GM21367 (cell line): Measurements from ENCODE around the gene OLFML2A.

Experiments used
- ATAC-seq: cut with Tn5 transposase; IDR thresholded peaks from one replicate; pipeline ENCODE4 v1.9.1; 2021; ENCODE audit not compliant: unreplicated experiment

Gene OLFML2A

DNA sequence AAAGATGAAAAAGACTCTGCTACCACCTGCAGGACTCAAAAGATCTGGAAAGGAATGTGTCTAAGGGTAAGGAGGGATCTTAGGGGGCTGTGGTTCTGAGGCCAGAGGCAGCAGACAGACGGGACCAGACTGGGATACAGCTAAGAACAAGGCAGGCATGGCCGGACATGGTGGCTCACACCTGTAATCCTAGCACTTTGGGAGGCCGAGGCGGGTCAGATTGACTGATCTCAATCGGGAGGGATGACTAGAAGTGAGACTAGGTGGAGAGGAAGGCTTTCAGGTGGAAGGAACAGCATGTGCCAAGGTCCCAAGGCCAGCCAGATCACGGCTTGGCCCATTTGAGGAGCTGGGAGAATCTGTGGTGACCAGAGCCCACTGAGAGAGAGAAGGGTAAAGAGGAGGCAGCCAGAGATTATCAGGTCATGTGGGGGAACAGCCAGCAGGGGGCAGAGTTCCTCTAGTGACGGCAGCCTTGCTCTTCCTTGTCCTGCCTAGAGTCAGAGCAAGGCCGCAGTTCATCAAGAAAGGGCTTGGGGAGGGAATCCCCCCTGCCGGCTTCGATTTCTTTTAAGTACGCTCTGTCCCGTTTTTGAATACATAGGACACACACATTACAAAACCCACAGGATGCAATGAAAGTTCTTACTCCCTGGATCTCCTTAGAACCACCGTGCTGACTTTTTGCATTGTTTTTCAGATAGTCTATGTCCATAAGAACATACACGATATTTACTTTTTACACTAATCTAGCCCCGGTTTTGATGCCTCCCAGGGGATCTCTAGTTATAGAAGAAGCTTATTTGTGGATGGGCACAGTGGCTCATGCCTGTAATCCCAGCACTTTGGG, 2.6 kb upstream of the OLFML2A start:
- ATAC-seq = no peak

DNA sequence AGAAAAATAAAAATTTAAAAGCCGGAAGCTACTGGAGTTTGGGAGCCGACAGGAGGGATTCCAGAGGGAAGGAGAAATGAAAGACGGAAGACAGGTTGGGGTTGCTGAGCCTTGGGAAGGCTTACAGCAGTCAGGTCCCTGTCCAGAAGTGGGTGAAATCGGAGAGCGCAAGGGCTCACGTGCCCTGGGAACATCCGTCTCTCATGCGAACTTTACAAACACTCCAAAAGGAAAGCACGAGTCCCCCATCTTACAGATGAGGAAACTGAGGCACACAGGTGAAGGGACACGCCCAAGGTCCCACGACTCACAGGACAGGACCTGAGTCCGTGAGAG, 347 bp upstream of the OLFML2A start:
- no peak for ATAC-seq

DNA sequence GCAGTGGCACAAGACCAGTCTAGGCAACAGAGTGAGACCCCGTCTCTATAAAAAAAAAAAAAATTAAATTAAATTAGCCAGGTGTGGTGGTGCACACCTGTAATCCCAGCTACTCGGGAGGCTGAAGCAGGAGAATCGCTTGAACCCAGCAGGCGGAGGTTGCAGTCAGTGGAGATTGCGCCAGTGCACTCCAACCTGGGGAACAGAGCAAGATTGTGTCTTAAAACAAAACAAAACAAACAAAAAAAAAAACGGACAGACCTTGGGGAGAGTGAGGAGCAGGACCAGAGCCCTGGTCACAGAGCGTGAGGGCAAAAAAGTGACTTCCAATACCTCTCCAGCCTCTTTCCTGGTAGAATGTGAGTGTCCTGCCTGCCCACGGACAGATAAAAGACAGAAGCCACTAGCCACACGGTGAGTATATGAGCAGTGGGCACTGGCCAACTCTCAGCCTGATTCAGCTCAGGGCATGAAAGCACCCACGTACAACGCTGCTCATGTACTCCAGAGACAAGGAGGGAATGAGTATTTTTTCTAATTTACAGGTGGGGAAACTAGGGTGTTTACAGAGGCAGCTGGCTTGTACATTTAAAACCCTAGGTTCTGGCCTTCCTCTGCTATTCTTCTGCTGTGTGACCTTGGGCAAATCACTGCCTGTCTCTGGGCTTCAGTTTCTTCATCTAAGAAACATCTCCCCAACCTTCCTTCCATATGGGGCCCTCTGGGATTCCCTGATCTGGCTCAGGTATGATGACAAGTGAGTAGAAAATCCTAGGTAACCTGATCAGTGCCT, 1.8 kb downstream of the OLFML2A start:
- no peak for ATAC-seq

DNA sequence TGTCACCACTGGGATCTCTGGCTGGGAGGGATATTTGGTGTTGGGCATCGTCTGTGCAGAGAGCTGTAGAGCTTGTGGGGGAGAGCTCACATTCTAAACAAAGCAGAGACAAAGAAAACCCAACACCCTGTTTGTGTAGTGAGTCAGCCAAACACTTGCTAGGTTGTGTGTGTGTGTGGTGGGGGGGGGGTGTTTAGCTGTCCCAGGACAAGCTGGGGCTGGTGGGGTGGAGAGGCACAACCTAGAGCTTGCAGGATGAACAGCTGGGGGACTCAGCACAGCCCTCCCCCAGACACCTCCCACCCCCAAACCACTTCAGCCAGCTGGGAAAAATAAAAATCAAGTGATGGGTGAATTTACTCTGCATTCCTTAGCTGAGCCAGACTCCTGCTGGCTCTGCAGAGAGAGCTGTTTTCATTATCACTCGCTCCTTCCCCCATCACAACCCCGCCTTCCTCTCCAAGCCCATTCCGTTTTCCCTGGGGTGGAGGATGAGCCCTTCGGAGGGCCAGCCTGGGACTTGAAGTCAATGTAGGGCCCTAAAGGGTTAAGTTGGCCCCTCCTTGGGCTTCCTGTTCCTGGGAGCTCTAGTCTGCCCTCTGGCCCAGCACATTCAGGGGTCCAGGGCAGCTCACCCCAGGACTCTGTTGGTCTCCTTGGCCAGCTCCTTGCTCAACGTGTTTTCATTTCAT, 2.6 kb downstream of the OLFML2A start:
- ATAC-seq = no peak

DNA sequence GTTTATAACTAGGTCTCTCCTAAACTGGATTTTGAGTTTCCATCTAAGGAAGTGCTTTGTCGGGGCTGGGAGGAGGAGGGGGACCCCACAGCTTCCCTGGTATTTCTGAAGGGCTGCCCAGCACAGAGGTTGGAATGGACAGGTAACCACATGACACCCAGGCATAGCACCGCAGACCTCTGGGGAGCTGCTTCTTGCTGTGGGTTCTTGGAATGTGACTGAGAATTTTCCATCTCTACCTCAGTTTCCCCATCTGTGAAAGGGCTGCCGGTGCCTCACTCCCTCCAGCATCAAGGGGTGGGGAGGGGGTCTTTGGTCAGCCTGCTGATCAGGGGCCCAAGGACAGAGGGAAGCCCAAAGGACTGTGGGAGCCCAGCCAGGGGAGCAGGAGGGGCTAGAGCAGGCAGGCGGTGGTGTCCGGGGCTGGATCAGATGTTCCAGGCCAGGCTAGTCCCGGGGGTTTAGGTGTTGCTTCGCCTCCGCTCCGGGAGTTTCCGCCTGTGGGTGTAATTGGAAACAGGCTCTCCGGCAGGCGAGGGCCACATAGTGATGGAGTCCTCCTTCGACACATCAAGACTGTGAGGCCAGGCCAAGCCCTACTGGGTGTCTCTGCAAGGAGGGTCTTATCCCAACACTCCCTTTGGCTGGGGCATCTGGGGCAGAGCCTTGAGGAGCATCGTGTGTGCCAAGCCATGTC, 3.3 kb downstream of the OLFML2A start:
- ATAC-seq = no peak

DNA sequence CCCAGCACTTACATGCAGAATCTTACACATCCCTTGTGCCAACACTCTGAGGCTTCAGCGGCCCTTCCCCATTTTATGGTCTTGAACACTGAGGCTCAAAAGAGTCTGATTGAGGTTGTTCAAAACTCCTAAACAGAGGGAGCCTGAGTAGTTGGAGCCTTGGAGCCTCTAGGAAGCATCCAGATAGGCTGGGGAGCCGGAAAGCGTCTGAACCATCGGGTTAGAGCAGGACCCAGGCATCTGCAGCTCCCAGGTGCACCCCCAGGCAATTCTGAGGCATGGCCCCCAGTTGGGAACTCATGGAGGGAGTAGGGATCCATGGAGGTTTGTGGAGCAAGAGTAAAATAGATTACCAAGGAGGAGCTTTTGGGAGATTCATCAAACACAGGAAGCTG, 3.8 kb downstream of the OLFML2A start:
- no peak for ATAC-seq

DNA sequence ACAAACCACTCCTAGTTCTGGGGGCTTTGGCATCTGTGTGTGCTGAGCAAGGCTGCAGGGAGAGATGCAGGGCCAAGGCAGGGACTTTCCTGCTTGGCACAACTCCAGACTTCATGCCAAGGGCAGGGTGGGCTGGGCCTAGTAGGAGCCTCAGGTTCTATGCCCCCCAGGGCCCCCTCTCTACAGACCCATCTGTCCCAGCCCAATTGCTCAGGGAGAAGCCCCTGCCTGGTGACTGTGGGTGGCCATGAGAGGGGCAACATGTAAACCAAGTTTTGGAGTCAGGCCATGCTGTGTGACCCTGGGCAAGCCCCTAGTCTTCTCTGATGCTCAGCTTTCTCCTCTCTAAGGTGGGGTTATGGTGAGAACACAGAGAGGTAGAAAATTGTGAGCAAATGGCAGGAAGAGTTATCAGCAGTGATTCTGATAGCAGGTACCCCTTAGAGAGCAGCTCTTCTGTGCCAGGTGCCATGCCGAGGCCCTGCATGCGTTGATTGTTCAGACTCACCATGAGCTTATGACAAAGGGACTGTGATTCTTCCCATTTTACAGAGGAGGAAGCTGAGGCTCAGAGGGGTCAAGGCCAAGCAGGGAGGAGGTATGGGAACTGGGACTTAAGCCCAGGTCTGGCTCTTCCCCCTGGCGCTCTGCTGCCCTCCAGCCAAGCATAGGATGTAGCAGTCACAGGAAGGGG, 5.2 kb downstream of the OLFML2A start:
- no peak for ATAC-seq

DNA sequence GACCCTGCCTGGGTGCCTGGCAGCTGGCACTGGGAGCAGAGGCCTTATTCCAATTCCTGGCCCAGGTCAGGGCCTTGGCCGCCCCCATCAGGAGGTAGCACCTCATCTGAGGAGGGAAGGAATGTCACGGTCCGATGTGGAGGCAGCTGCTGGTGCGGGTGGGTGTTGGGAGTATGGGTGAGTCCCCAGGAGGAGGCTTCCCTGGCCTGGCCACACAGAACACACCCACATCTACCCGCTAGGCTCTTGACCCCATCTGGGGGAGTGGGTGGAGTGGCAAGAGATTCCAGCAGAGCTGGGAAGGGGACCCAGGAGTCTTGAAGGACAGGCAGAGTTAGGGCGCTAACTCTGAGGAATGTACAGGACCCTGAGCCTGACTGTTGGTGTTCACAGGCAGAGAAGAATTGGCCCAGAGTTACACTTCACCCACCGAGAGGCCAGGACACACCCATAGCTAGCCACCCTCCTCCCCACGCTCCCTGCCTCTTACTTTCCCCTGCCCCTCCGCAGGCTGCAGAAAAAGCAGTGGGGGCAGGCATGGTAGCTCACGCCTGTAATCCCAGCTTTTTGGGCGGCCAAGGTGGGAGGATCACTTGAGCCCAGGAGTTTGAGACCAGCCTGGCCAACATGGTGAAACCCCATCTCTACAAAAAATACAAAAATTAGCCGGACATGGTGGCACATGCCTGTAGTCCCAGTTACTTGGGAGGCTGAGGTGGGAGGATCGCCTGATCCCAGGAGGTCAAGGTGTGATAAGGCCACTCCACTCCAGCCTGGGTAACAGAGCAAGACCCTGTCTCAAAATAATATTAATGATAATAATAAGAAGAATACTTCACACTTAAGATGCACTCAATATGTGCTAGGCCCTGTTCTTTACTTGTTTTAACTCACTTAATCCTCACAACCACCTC, 6.0 kb downstream of the OLFML2A start:
- no peak for ATAC-seq

DNA sequence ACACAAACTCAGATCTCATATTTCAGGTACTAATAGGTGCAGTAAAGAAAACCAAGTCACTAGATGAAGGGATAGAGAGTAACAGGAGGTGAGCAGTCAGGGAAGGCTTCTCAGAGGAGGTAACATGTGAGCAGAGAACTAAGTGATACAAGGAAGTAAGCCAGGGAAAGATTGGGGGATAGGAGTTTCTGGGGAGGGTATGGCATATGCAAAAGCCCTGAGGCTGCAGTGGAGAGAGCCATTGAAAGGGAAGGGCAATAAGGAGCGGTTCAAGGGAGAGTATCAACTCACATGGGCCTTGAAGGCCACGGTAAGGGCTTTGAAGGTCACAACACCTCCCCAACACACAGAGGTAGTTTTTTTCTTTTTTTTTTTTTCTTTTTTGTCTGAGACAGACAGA, 6.9 kb downstream of the OLFML2A start:
- no peak for ATAC-seq

DNA sequence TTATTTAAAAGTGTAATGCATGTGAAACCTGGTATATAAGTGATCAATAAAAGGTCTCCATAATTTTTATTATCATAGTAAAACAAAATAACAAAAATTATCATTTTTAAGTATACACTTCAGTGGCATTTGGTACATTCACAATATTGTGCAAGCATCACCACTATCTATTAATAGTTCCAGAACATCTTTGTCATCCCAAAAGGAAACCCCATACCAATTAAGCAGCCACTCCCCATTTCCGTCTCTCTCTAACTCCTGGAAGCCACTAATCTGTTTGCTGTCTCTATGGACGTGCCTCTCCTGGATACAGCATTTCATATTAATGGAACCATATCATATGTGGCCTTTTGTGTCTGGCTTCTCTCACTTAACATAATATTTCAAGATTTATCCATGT, 7.6 kb downstream of the OLFML2A start:
- no peak for ATAC-seq

DNA sequence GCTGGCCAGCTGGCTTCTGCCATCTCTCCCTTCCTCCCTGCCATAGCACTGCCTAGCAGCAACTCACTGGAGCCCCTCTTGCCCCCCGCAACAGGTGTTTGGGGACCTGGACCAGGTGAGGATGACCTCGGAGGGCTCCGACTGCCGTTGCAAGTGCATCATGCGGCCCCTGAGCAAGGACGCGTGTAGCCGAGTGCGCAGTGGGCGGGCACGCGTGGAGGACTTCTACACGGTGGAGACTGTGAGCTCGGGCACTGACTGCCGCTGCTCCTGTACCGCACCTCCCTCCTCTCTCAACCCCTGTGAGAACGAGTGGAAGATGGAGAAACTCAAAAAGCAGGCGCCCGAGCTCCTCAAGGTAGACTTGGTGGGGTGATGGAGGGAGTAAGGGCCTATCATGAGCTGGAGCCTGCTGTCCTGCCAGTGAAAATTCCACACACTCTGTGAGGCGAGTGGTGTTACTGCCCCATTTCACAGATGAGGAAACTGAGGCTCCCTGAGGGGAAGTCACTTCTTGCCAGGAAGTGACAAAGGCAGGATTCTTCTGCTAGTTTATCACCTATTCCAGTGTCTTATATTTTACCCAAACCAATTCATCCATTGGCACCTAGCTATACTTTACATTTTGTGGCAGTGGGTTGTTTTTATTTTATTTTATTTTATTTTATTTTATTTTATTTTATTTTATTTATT, 10.1 kb downstream of the OLFML2A start:
- no peak for ATAC-seq

DNA sequence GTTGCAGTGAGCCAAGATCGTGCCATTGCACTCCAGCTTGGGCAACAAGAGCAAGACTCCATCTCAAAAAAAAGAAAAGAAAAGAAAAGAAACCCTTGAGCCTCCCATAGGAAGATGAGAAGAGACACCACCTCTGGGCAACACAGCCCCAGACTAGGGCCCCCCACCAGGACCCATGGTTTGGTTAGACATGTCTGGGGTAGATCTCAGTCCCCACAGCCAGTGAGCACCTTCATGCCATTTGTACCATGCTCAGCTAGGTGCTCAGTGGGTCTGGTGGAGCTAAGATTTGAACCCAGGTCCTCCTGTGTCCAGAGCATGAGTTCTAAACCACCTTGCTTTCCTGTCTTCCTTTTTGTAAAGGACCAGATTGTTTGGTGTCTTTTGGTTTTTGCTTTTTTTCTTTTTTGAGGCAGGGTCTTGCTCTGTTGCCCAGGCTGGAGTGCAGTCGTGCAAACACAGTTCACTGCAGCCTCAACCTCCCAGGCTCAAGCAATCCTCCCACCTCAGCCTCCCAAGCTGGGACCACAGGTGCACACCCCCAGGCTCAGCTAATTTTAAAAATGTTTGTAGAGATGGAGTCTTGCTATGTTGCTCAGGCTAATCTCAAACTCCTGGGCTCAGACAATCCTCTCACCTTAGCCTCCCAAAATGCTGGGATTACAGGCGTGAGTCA, 11.7 kb downstream of the OLFML2A start:
- ATAC-seq = no peak

DNA sequence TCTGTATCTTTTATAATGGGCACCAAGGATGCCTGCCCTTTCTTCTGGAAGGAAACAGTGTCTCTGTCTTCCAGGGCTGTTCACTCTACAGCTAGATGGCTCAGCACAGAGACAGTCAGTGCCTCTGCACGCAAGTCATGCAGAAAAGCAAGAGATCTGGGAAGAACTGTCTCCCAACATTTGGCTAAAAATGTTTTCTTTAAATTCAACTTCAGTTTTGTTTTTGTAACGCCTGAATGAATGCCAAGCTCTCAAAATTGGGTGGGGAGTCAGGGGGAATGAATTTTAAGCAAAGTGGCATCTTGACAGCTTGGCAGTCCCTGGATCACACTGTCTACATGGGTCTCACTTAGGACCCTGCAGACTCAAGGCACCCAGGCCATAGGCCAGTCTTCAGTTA, 12.6 kb downstream of the OLFML2A start:
- no peak for ATAC-seq

DNA sequence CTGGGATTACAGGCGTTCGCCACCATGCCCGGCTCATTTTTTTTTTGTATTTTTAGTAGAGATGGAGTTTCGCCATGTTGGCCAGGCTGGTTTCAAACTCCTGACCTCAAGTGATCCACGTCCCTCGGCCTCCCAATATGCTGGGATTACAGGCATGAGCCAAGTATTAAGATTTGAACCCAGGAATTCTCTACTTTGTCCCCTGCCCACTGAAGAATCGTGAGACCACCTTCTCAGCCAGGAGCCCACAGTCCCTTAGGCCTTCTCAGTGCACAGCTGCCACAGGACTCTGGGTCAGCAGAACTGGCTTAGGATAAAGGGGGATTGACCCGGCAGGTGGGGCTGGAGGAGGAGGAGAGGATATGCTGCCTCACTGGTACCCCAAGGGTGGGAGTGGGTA, 13.4 kb downstream of the OLFML2A start:
- no peak for ATAC-seq

DNA sequence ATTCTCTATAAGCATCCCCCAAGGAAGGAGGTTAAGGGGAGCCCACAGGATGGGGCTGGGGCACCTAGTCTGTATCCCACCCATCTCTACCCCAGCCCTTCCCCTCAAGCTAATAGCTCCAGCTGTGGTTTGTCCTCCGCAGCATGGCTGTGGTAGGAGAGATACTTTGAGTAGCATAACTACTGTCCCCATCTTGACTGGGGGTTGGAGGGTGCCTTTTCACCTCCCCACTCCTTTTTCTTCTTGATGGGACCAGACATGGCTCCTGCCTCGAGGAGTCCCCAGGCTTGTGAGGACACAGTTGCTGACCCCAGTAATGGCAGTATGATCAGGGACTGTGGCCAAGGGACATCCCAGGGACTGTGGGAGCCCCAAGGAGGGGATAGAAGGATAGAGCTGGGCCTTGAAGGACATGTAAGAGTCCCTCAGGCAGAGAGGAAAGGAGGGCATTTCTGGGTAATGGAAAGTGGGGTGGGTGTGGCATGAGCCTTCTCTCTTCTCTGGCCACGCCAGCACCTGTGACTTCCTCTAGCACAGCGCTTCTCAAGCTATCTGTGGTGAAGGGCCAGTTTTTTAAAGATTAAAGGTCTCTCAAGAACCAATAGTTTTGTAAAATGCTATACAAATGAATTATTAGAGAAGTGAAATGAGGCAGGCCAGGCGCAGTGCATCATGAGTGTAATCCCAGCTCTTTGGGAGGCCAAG, 14.0 kb downstream of the OLFML2A start:
- no peak for ATAC-seq

DNA sequence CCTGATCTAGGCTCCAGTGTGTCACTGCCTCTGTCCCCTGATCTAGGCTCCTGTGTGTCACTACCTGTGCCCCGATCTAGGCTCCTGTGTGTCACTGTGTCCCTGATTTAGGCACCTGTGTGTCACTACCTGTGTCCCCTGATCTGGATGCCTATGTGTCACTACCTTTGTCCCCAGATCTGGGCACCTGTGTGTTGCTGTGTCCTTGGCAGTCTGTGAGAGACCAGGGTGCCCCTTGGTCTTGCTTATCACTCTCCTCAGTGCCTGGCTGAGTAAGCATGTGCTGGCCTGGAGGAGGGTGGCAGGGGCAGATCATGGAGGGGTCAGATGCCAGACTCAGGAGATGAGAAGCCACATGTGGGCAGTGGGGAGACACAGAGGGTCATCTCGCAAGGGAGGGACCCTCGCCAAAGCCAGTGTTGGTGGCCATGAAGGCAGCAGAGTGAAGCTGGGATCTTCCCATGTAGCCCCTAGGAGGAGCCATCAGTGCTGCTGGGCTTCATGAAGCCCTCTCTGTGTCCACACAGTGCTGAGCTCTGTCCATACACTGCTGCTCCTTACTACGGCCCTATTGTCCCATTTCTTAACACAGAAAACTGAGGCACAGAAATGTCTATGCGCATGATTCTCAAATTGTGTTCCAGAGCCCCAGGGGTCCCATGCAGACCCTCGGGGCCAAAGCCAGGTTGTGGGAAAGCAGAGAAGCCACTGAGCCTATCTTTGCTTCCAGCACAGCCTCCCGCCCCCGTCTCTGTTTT, 15.5 kb downstream of the OLFML2A start:
- no peak for ATAC-seq

DNA sequence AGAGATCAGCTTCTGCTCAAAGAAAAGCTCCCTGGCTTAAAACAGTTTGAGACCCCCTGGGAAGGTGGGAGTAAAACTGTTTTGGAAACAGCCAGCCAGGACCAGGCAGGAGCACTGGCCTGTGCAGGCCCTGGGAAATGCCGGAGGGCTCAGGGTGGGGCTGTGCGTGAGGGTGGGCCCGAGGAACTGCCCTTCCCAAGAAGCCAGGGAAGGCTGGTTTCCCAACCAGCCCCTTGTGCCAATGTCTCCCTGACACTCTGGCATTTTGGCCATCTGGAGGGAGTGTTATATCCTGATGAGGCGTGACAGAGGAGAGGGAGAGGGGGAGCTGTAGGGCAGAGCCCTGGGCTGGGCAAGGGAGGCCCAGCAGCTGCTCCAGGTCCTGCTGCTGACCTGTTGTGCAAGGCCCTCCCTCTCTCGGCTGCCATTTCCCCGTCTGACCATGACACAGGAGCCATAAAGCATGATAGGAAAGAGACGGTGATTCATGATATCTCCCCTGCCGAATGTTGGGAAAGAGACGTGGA, 16.1 kb downstream of the OLFML2A start:
- ATAC-seq = no peak
